Measurements from ENCODE around the gene UBR1.
"Not testable (repeated sequence)": the region's sequence is repeated elsewhere in the genome, so short reads cannot be mapped to it uniquely, and the experiment has no call there.

Gene UBR1

GRCh38 chr15:42911058-42911592 is 194.7 kb downstream of the UBR1 start:
- peak; percentile 68 for DNase-seq (ENCODE audit: low read depth)

- no peak for DNase-seq (ENCODE audit: low read depth)
Observed at GRCh38 chr15:42908538-42908937, 197.3 kb downstream of the UBR1 start.

GRCh38 chr15:42903388-42904324 is 202.2 kb downstream of the UBR1 start:
- no peak for DNase-seq (ENCODE audit: low read depth)

- not testable (repeated sequence) for DNase-seq (ENCODE audit: low read depth)
Observed at GRCh38 chr15:42893911-42894310, 211.9 kb downstream of the UBR1 start.
